ENCODE results near the gene ACTG1. TPM values are rescaled to one million over a fixed set of nuclear protein-coding genes. Genes with fewer than 3 reads are reported as not detected.

ACTG1 gene
- total RNA-seq, 1 experiment from 2014 or later = 4,160 TPM

GRCh38 chr17:81536299-81537290 lies 24.0 kb upstream of the ACTG1 start:
- WGBS (ENCODE audit: extremely low coverage, insufficient read length, low lambda C conversion rate) = no CpG with 5 or more reads among the region's 89 CpGs
- H3K27me3 Mint-ChIP-seq (ENCODE audit: low read depth) = peaks cover 27% of the 10 kb centered on the region
- Histone ChIP-seq H2AFZ (ENCODE audit: low read length) (no peak overlapping the region), H4K20me1 (ENCODE audit: control insufficient read depth, insufficient read depth, insufficient read length) (peaks cover 7% of the 10 kb centered on the region), H3K9me3 (ENCODE audit: control insufficient read depth, low read depth, low read length) (no peaks in the 10 kb centered on the region), H2BK20ac (ENCODE audit: low read depth, low read length, poor library complexity, severe bottlenecking) (no peak overlapping the region), H2AK5ac (ENCODE audit: insufficient read length, low read length) (no peak overlapping the region), H3K23me2 (ENCODE audit: insufficient read length, low read depth, low read length, poor library complexity, severe bottlenecking) (peaks cover 5% of the 10 kb centered on the region), H4K8ac (replicated peaks; ENCODE audit: insufficient read length, low read depth, low read length) (no peak overlapping the region), H2BK15ac (ENCODE audit: low read depth, low read length) (no peak overlapping the region), H3K4ac (ENCODE audit: low read depth, low read length) (no peak overlapping the region), H3K79me1 (ENCODE audit: insufficient read depth, low read depth, low read length, poor library complexity, severe bottlenecking) (no peaks in the 10 kb centered on the region), H3K79me2 (ENCODE audit: insufficient read depth, low read length) (no peaks in the 10 kb centered on the region), H2BK5ac (ENCODE audit: insufficient read length, low read length) (no peak overlapping the region), H3K27ac (ENCODE audit: insufficient read length, low read depth, low read length) (no peak overlapping the region), H4K5ac (ENCODE audit: insufficient read length, low read depth, low read length) (no peak overlapping the region), H3K18ac (ENCODE audit: insufficient read length, low read depth, low read length) (no peak overlapping the region), H3K27me3 (ENCODE audit: insufficient read depth, low read length) (peaks cover 7% of the 10 kb centered on the region; the same call in 1 of the 2 replicates), H2BK12ac (ENCODE audit: insufficient read length, low read depth, low read length) (no peak overlapping the region), H3T11ph (ENCODE audit: low read length) (no peak overlapping the region), H3K4me1 (ENCODE audit: insufficient read depth, low read length) (no peaks in the 10 kb centered on the region), H3K56ac (ENCODE audit: insufficient read length, low read depth, low read length) (no peak overlapping the region), H3K9ac (ENCODE audit: extremely low read depth, insufficient read length, low read length) (no peak overlapping the region), H3K4me2 (ENCODE audit: insufficient read depth, insufficient read length, low read length) (peak overlapping the region; percentile 17), H4K91ac (ENCODE audit: insufficient read length, low read depth, low read length) (no peak overlapping the region), H2BK120ac (ENCODE audit: low read depth, low read length, poor library complexity, severe bottlenecking) (no peak overlapping the region), H3K14ac (ENCODE audit: insufficient read depth, low read length) (no peak overlapping the region), H3K23ac (ENCODE audit: insufficient read length, low read depth, low read length) (no peak overlapping the region)
- H3K36me3 Mint-ChIP-seq (ENCODE audit: insufficient read depth in 1 of 3, low read depth in 3 of 3) = peaks cover 3 to 11% (median 8%) of the 10 kb centered on the region in 3 experiments; a peak in 4 of 7 replicates
- H3K4me3 Mint-ChIP-seq = no peak overlapping the region; a peak in 1 of 5 replicates
- no peak for TF ChIP-seq CTCF (conservative IDR thresholded peaks at IDR 0.05)
- DNase-seq = no peak
- H3K4me1 Mint-ChIP-seq = 0 out of 4 replicates have a peak, but pooled peaks cover 5 to 7% of the 10 kb centered on the region in 2 experiments
- no peak overlapping the region for H3K27ac Mint-ChIP-seq
- no peaks in the 10 kb centered on the region; a peak in 1 of 5 replicates for H3K9me3 Mint-ChIP-seq

Data from H9 (cell line).